GM18873 (cell line): ENCODE results near the gene MYL11.
"Not testable (repeated sequence)": the region's sequence is repeated elsewhere in the genome, so short reads cannot be mapped to it uniquely, and the experiment has no call there.

Experiments used
- ATAC-seq: cut with Tn5 transposase; IDR thresholded peaks from one replicate; pipeline ENCODE4 v1.9.1; 2021; ENCODE audit warnings: mild to moderate bottlenecking, moderate library complexity, moderate number of reproducible peaks; ENCODE audit not compliant: unreplicated experiment, low FRiP score

Gene MYL11, protein sequence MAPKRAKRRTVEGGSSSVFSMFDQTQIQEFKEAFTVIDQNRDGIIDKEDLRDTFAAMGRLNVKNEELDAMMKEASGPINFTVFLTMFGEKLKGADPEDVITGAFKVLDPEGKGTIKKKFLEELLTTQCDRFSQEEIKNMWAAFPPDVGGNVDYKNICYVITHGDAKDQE

DNA sequence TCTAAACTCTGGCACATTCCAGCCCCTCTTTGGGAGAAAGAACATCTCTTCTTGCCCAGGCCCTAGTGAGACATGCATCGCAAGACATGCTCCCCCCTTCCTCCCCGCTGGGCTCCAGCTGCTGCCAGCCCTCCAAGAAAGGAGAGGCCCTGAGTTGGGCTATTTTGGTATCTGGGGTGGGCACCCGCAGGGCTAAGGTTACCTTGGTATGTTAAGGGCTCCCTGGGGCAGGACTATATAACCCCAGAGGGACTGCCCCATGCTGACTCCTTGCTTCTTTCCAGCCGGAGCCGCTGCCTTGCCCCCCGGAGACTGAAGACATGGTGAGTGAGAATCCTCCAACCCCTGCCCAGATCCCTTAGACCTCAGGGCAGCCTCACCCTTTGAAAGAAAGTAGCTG lies at the start of gene MYL11:
MYL11 (plus strand) TSS at position 265 of the 400 bp plus-strand sequence; CDS start at position 321, 56 bp downstream.
- ATAC-seq, result no peak

- peak; percentile 64 for ATAC-seq
Observed at GRCh38 chr16:30334473-30334989, 40.1 kb upstream of the MYL11 start.

DNA sequence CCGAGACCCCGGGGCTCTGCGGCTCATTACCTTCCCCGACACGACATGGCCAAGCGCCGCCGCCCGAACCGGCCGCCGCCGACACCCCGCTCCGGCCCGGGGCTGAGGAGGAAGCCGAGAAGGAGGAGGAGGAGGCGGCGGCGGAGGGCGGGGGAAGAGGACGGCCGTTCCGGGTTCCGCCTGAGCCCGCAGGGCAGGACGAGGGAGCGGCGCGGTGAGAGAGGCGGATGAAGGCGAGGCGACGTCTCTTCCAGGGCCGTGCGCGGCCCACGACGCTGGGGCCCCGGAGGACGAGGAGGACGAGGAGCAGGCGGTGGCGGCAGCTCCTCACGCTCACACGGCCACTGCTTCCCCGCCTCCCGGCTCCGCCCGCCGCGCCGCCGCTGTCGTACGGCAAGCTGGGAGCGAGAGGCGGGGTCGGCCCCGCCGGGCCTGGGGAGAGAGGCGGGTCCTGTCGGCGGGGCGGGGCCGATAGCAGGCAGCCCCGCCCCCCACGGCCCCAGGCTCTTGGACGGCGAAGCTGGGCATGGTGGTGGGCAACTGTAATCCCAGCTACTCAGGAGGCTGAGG lies 39.5 kb upstream of the MYL11 start:
- ATAC-seq, result peak; percentile 46

DNA sequence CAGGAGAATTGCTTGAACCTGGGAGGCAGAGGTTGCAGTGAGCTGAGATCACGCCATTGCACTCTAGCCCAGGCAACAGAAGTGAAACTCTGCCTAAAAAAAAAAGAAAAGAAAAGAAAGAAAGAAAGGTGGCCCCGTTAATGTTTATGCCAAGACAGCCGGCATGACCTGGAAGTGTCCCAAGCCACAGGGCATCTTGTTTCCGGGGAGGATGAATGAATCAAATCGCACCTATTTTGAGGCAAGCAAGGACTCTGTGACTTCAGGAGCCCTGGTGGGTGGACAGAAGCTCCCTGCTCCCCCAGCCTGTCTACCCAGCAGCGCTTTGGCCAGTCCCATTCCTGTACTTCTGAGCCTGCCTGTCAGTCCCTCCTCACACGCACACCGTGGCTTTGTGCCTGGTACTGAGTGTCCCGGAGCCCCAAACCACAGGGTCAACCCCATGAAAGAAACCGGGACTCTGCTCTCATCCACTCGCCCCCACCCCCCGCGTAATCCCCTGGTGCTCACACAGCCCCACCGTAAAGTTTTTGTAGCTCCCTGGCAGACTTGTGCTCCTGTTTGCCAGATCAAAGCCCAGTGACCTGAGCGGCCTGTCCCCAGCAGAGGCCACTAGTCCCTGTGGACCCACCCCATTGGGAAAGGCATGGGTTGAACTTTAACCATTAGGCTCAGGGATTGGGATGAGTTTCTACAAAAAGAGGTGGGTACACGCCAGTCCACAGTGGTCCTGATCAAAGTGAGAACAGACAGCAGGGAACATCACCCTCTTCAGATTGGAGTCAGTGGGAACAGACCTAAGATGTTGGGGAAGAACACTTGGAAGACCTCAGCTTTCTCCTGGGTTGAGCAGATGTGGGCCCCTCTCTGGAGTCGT lies 38.8 kb upstream of the MYL11 start:
- ATAC-seq, result peak; percentile 25

DNA sequence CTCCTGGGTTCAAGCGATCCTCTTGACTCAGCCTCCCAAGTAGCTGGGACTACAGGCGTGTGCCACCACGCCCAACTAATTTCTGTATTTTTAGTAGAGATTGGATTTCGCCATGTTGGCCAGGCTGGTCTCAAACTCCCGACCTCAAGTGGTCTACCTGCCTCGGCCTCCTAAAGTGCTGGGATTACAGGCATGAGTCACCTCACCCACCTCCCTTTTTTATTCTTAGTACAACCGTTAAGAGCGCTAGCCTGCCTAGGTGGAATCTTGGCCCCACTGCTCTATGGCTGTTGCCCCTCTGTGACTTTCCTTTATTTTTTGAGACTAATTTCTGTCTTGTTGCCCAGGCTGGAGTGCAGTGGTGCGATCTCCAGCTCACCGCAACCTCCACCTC lies 36.6 kb upstream of the MYL11 start:
- ATAC-seq, result not testable (repeated sequence)

DNA sequence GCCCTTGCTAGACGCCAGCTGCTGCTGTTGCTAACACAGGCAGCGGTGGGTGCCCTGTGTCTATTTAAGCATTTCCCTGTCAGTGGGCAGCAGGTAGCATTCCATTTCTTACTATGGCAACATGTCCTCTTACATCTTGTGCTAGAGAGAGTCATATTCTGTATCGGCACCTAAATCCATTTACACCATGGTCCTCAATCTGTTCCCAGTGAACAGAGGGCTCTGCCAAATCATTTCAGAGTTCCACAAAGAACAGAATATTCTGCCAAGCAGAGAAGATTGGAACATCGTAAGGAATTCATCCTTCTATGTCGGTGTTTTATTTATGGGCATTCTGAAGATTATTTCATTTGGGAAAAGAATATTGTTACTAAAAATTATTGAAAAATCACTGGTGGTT lies 35.9 kb upstream of the MYL11 start:
- ATAC-seq, result not testable (repeated sequence)

DNA sequence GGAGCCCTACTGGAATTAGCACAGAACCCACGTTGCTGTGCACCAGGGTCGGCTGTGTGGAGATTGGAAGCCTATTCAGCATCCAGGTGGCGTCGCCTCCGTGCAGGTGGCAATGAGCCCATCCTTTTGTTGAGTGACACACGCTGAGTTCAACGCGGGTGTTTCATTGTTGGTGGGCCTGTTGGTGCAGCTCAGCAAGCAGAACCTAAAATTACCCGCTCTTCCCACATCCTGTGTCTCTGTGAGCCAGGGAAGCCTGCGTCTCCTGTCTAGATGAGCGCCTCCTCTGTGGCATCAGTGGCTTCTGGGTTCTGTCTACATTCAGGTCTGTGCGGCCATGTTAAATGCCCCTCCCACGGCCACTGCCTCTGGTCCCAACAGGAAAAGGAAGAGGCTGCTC lies 34.0 kb upstream of the MYL11 start:
- no peak for ATAC-seq

GRCh38 chr16:30341971-30342370 lies 32.6 kb upstream of the MYL11 start:
- ATAC-seq, result not testable (repeated sequence)

DNA sequence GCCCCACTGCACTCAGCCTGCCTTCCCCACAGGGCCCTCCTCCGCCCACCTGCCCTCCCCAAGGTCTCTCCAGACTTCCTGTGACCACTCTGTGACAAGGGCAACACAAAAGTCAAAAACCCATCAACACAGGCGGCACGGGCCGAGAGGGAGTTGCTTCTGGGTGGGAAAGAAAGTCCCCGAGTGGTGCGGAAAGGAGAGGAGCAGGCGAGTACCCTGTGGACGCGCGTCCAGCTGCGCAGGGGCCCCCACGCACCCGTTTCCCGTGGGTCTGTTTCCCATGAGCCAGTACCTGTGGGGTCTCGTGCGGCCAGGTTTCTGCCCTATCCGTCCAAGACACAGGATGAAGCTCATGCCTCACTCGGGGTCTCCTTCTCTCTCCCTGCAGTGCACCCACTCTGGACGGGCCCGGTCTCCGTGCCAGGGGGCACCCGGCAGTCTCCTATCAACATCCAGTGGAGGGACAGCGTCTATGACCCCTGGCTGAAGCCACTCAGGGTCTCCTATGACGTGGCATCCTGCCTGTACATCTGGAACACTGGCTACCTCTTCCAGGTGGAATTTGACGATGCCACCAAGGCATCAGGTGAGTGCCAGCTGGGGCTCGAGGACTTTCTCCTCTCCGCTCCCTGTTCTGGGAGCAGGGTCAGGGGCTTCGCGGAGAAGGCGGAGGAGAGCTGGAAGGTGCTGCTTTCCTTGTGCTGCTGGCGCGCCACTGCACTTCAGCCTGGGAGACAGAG lies 31.7 kb upstream of the MYL11 start:
- no peak for ATAC-seq

GRCh38 chr16:30343491-30343820 lies 31.1 kb upstream of the MYL11 start:
- not testable (repeated sequence) for ATAC-seq

GRCh38 chr16:30346286-30346685 lies 28.3 kb upstream of the MYL11 start:
- ATAC-seq, result no peak

- ATAC-seq, result no peak
Observed at GRCh38 chr16:30348113-30348512, 26.5 kb upstream of the MYL11 start.

GRCh38 chr16:30348929-30349328 lies 25.7 kb upstream of the MYL11 start:
- no peak for ATAC-seq

DNA sequence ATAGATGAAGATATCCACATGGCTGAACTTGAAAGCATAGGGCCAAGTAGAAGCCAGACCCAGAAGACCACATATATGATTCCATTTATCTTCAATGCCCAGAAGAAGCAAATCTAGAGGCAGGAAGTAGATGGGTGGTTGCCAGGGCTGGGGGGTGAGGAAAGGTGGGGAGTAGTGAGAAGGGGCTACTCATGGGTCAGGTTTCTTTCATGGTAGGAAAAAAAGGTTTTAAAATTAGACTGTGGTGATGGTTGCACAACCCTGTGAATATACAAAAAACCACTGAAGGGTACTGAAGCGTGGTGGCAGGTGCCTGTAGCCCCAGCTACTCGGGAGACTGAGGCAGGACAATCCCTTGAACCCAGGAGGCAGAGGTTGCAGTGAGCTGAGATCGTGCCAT lies 24.9 kb upstream of the MYL11 start:
- ATAC-seq, result no peak

DNA sequence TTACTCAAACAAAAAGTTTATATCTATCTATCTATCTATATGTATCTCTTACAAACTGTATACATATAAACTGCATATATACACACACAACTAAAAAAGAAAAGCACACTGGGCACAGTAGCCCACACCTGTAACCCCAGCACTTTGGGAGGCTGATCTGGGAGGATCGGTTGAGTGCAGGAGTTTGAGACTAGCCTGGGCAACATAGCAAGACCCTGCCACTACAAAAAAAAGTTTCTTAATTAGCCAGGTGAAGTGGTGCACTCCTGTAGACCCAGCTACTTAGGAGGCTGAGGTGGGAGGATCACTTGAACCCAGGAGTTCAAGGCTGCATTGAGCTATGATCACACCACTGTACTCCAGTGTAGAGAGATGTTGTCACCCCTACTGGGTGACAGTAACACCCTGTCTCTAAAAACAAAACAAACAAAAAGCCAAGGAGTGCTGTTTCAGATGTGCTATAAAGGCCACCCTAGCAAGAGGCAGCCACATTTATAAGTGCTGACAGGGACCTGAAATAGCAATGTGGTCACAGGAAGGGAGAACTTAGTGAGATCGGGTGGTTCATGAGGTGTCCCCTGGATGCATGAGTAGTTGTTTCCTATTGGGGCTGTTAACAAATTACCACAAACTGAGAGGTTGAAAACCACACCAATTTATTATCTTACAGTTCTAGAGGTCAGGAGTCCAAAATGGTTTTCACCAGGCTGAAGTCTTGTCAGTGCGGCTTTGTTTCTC lies 24.3 kb upstream of the MYL11 start:
- ATAC-seq, result no peak

DNA sequence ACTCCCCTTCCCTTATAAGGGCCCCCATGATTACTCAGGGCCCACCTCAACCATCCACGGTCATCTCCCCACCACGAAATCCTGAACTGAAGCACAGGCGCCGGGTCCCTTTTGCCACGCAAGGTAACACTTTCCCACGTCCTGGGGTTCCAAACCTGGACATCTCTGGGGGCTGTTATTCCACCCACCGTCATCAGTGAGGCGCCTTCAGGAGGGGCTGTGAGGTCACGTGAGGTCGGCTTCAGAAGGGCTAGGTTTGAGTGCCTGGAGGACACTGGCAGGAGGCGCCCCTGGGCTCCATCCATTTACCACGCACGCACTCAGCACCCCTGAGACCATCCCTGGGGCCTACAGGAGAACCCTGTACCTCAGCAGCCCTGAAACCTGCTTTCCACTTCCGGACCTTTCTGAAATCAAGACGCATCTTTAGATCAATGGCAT lies 23.6 kb upstream of the MYL11 start:
- ATAC-seq, result no peak

DNA sequence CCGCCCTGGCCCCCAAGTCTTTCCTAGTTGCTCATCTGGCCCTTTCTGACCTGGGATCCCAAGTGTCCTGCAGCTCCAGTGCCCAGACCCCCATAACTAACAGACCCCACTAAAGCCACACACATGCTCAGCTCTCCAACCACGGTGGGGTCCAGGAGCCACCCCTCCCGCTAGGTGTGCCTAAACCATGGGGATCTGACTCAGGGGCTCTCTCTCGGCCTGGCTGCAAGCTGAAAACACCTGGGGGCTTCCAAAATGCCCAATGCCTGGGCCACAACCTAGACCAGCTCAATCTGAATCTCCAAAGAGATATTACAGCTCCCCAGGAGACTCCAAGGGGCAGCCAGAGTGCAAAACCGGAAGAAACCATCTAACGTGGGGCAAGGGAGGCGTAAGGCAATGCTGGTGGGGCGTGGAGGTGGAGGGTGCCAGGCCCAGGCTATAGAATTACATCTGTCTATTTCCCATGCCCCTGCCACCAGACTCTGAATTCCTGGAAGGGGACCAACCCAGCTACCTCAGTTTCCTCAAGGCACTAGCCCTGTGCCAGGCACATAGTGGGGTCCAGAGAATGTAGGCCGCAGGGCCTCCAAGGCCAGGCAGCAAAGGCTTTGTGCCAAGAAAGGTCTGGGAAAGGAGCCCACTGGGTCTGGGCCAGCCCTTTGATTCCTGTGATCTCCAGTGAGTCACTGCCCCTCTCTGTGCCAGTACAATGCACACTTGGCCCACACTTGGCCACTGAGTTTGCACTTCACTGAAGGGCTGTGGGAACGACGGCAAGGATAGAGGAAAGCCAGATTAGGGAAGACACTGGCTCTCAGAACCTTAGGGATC lies 22.8 kb upstream of the MYL11 start:
- no peak for ATAC-seq

GRCh38 chr16:30352488-30353401 lies 21.9 kb upstream of the MYL11 start:
- ATAC-seq, result no peak
